ENCODE data around the gene PTN.

DNA sequence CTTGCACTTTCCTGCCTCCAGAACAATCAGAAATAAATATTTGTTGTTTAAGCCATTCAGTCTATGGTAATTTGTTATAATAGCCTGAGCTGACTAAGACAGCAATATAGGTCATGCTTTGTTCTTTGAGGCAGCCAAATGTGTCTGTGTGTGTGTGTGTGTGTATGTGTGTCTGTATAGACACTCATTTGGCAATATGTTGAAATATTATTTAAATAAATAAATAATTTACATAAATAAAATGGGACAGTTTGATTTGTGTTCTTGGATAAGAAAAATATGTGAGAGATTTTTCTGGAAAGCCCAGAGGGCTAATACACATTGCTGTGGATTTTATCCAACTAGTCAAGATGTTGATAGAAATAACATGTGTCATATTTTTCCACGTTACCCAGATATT, 140.2 kb downstream of the PTN start:
- TF ChIP-seq, protein P1, sequence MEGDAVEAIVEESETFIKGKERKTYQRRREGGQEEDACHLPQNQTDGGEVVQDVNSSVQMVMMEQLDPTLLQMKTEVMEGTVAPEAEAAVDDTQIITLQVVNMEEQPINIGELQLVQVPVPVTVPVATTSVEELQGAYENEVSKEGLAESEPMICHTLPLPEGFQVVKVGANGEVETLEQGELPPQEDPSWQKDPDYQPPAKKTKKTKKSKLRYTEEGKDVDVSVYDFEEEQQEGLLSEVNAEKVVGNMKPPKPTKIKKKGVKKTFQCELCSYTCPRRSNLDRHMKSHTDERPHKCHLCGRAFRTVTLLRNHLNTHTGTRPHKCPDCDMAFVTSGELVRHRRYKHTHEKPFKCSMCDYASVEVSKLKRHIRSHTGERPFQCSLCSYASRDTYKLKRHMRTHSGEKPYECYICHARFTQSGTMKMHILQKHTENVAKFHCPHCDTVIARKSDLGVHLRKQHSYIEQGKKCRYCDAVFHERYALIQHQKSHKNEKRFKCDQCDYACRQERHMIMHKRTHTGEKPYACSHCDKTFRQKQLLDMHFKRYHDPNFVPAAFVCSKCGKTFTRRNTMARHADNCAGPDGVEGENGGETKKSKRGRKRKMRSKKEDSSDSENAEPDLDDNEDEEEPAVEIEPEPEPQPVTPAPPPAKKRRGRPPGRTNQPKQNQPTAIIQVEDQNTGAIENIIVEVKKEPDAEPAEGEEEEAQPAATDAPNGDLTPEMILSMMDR (IDR thresholded peaks at IDR 0.05), result no peak
- no peak for TF ChIP-seq POLR2A (IDR thresholded peaks at IDR 0.05)
